ENCODE results near the gene RET.

Gene RET

GRCh38 chr10:43172645-43173044 is 95.8 kb downstream of the RET start:
- DNase-seq (ENCODE audit: low read depth), result no peak

- DNase-seq (ENCODE audit: low read depth), result no peak
Measured at GRCh38 chr10:43173120-43173519, 96.3 kb downstream of the RET start.

GRCh38 chr10:43174969-43175368 is 98.1 kb downstream of the RET start:
- no peak for DNase-seq (ENCODE audit: low read depth)

GRCh38 chr10:43176271-43176670 is 99.4 kb downstream of the RET start:
- no peak for DNase-seq (ENCODE audit: low read depth)

GRCh38 chr10:43177595-43177994 is 100.7 kb downstream of the RET start:
- no peak for DNase-seq (ENCODE audit: low read depth)

Measured in stimulated activated CD8-positive, alpha-beta memory T cell treated with anti-CD3 and anti-CD28 coated beads, Interleukin-15, amount 100 ng/mL, for 1 hour (primary cell).